OCI-LY7 (cell line): ENCODE results near the gene COMMD10. TPM values are rescaled to one million over a fixed set of nuclear protein-coding genes. Genes with fewer than 3 reads are reported as not detected.

ENCODE experiments used
- BruUV-seq: library from RNA; stranded (reverse); fragments of 400-500 nt; replicated peaks from 2 replicates; lab custom pipeline; 2021; lab: Mats Ljungman, UMichigan
- CTCF ChIA-PET: fragments of 300-600 bp; sonication (Branson Sonifier 250); formaldehyde crosslinking; loops from one replicate; lab custom pipeline; 2022; ENCODE audit warnings: antibody characterized with exemption; ENCODE audit not compliant: unreplicated experiment; lab: Charles Lee
- POLR2A ChIA-PET: fragments of 300-600 bp; sonication (Branson Sonifier 250); formaldehyde crosslinking; loops from one replicate; lab custom pipeline; 2022; ENCODE audit warnings: antibody characterized with exemption; lab: Charles Lee
- DNase-seq: peaks from one replicate; pipeline ENCODE4 v3.0.0-alpha.2; 2015; ENCODE audit warnings: low spot score
- H2AFZ ChIP-seq: fragments of 200-600 bp; sonication (generic), shearing (Covaris generic); 2 replicates; pipeline ENCODE4 v1.6.1; 2014; ENCODE audit warnings: mild to moderate bottlenecking, antibody characterized with exemption, low read length, moderate library complexity
- H3K27ac ChIP-seq: fragments of 200-600 bp; sonication (generic); 2 replicates; pipeline ENCODE4 v1.5.1; 2014; ENCODE audit warnings: mixed run types, low read depth, mild to moderate bottlenecking, moderate library complexity, low read length, inconsistent platforms; ENCODE audit not compliant: poor library complexity, severe bottlenecking
- H3K36me3 ChIP-seq: fragments of 200-600 bp; sonication (generic); 2 replicates; pipeline ENCODE4 v1.6.1; 2014; ENCODE audit warnings: mild to moderate bottlenecking, antibody characterized with exemption, low read length, moderate library complexity, mixed read lengths; ENCODE audit not compliant: insufficient read depth
- H3K4me1 ChIP-seq: fragments of 200-600 bp; sonication (generic); 2 replicates; pipeline ENCODE4 v1.5.1; 2014; ENCODE audit warnings: mild to moderate bottlenecking, low read length; ENCODE audit not compliant: insufficient read depth, poor library complexity, severe bottlenecking
- H3K4me2 ChIP-seq: fragments of 200-600 bp; sonication (generic); 2 replicates; pipeline ENCODE4 v1.6.1; 2014; ENCODE audit warnings: mild to moderate bottlenecking, low read length
- H3K4me3 ChIP-seq: fragments of 200-600 bp; sonication (generic); 2 replicates; pipeline ENCODE4 v1.5.1; 2014; ENCODE audit warnings: mild to moderate bottlenecking, low read depth, low read length; ENCODE audit not compliant: poor library complexity, severe bottlenecking
- H3K79me2 ChIP-seq: fragments of 200-600 bp; sonication (generic); 2 replicates; pipeline ENCODE4 v1.6.1; 2016; ENCODE audit warnings: low read depth, mild to moderate bottlenecking, low read length, moderate library complexity, mixed read lengths; ENCODE audit not compliant: insufficient read depth
- H3K9me2 ChIP-seq: fragments of 200-600 bp; sonication (generic); 2 replicates; pipeline ENCODE4 v1.6.1; 2016; ENCODE audit warnings: mild to moderate bottlenecking, low read length, mixed read lengths; ENCODE audit not compliant: insufficient read depth
- H3K9me3 ChIP-seq: fragments of 200-600 bp; sonication (generic); 2 replicates; pipeline ENCODE4 v1.6.1; 2014; ENCODE audit warnings: mild to moderate bottlenecking, mixed run types, low read length, mixed read lengths
- H4K20me1 ChIP-seq: fragments of 200-600 bp; sonication (generic); 2 replicates; pipeline ENCODE4 v1.6.1; 2014; ENCODE audit warnings: mild to moderate bottlenecking, antibody characterized with exemption, low read length, moderate library complexity, mixed read lengths; ENCODE audit not compliant: insufficient read depth
- CTCF ChIP-seq: fragments of 200-600 bp; sonication (generic); conservative IDR thresholded peaks from 2 replicates; pipeline ENCODE4 v1.5.1; 2014; ENCODE audit warnings: mild to moderate bottlenecking, antibody characterized with exemption, low read length, moderate library complexity, mixed read lengths
- EZH2phosphoT487 ChIP-seq: fragments of 200-600 bp; sonication (generic); IDR thresholded peaks from 2 replicates; pipeline ENCODE4 v1.6.1; 2018; ENCODE audit warnings: low read depth, borderline replicate concordance, mild to moderate bottlenecking, mixed run types, antibody characterized with exemption, low read length, moderate library complexity, mixed read lengths
- intact Hi-C: fragments of 100-400 bp; cut with micrococcal nuclease; formaldehyde crosslinking; loops from one replicate; pipeline ENCODE4 v1.10.0; 2022; ENCODE audit not compliant: unreplicated experiment
- total RNA-seq, 2 experiments: library from RNA; depleted of rRNA in 1 of 2; stranded (reverse); fragments of >200 nt in 1 of 2; shearing (Covaris generic) in 1 of 2; gene quantifications; 2 replicates each; pipeline ENCODE4 v1.2.3, GENCODE V29; 2014 to 2022

Gene COMMD10
- total RNA-seq, 2 experiments from 2014 or later = 15.0 to 15.7 TPM

DNA sequence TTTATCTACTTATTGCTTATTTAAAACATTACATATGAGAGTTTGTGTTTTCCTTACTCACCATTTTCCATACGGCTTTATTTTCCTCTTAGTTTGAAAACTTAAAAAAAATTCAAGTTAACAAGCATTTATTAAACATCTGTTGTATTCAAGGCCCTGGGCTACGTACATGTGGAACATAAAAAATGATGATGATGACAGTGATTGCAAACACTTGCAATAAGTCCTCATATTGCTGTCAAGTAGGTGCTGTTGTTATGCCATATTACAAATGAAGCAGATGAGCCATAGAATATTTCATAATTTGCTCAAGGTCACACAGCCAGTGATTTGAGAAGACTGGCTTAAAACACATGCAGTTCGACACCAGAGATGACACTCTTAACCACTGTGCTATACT, 180.6 kb downstream of the COMMD10 start:
- POLR2A ChIA-PET = no interaction called here
- Histone ChIP-seq H3K79me2 (no peaks in the 10 kb centered on the region), H3K27ac (no peak overlapping the region), H3K9me2 (no peaks in the 10 kb centered on the region), H3K36me3 (no peaks in the 10 kb centered on the region), H3K9me3 (no peaks in the 10 kb centered on the region), H3K4me2 (no peak overlapping the region), H3K4me1 (no peaks in the 10 kb centered on the region), H4K20me1 (no peaks in the 10 kb centered on the region), H3K4me3 (no peak overlapping the region), H2AFZ (no peak overlapping the region)
- TF ChIP-seq CTCF = no peak
- no peak for TF ChIP-seq EZH2phosphoT487
- no peak for DNase-seq
- intact Hi-C loops = no loop called here
- no TSS peak for BruUV-seq
- CTCF ChIA-PET = no interaction called here

- no peak overlapping the region for H3K4me3 ChIP-seq
- no peak for DNase-seq
- H3K9me2 ChIP-seq = no peaks in the 10 kb centered on the region
- H3K9me3 ChIP-seq = no peaks in the 10 kb centered on the region
- H3K36me3 ChIP-seq = no peaks in the 10 kb centered on the region
- ChIA-PET POLR2A (no interaction called here), CTCF (no interaction called here)
- no peak overlapping the region for H3K27ac ChIP-seq
- intact Hi-C loops = no loop called here
- no peak overlapping the region for H2AFZ ChIP-seq
- no peaks in the 10 kb centered on the region for H4K20me1 ChIP-seq
- no TSS peak for BruUV-seq
- no peaks in the 10 kb centered on the region for H3K4me1 ChIP-seq
- no peak overlapping the region for H3K4me2 ChIP-seq
- H3K79me2 ChIP-seq = no peaks in the 10 kb centered on the region
- TF ChIP-seq EZH2phosphoT487 (no peak), CTCF (no peak)
Measured at GRCh38 chr5:116271446-116272025, 186.7 kb downstream of the COMMD10 start.

DNA sequence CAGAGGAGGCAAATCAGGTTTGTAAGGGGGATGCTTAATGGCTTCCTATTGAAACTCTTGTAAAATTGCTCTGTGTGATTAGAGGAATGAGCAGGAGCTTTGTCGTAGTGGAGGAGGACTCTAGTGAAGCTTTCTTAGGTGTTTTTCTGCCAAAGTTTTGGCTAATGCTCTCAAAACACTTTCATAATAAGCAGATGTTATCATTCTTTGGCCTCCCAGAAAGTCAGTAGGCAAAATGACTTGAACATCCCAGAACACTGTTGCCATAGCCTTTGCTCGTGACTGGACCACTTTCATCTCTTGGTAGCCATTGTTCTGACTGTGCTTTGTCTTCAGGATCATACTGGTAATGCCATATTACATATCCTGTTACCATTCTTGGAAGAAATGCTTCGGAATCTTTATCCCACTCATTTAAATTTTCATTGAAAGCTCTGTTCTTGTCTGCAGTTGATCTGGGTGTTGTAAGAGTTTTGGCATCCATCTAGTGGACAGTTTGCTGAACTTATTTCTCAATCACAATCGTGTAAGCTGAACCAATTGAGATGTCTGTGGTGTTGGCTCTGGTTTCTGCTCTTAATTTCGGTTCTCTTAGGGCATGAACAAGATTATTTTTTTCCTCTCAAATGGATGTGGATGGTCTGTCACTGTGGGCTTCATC, 187.6 kb downstream of the COMMD10 start:
- no peaks in the 10 kb centered on the region for H3K9me3 ChIP-seq
- intact Hi-C loops = no loop called here
- DNase-seq = no peak
- H4K20me1 ChIP-seq = no peaks in the 10 kb centered on the region
- no peak overlapping the region for H3K4me3 ChIP-seq
- no peaks in the 10 kb centered on the region for H3K79me2 ChIP-seq
- H3K27ac ChIP-seq = no peak overlapping the region
- H3K4me1 ChIP-seq = no peaks in the 10 kb centered on the region
- no peak overlapping the region for H3K4me2 ChIP-seq
- POLR2A ChIA-PET = no interaction called here
- BruUV-seq = no TSS peak
- TF ChIP-seq EZH2phosphoT487 (no peak), CTCF (no peak)
- H2AFZ ChIP-seq = no peak overlapping the region
- H3K36me3 ChIP-seq = no peaks in the 10 kb centered on the region
- CTCF ChIA-PET = no interaction called here
- H3K9me2 ChIP-seq = no peaks in the 10 kb centered on the region
